Activated B cell treated with CpG ODN at 0.5 μM for 24 hours (primary cell): Measurements from ENCODE around the gene ZHX3. TPM values are rescaled to one million over a fixed set of nuclear protein-coding genes. Genes with fewer than 3 reads are reported as not detected.
A peak's percentile ranks its signal among the peaks of the same experiment; 100 is the strongest.

ENCODE experiments used
- ATAC-seq: fragments of 200-7000 bp; cut with Tn5 transposase; one replicate; pipeline ENCODE4 v1.10.0; 2021; ENCODE audit warnings: low read depth, mild to moderate bottlenecking, moderate library complexity
- CTCF ChIA-PET: fragments of 350-600 bp; sonication (Branson Sonifier 250); formaldehyde crosslinking; loops from one replicate; lab custom pipeline; 2021; ENCODE audit warnings: antibody characterized with exemption; lab: Charles Lee
- POLR2A ChIA-PET: fragments of 350-600 bp; sonication (Branson Sonifier 250); formaldehyde crosslinking; loops from one replicate; lab custom pipeline; 2021; ENCODE audit warnings: antibody characterized with exemption; lab: Charles Lee
- DNase-seq: peaks from one replicate; pipeline ENCODE4 v3.0.0; 2022
- H3K27ac Mint-ChIP-seq: one replicate; pipeline ENCODE4 v1.8.0; 2020; ENCODE audit warnings: mixed read lengths
- H3K27me3 Mint-ChIP-seq: one replicate; pipeline ENCODE4 v1.8.0; 2021; ENCODE audit warnings: mixed read lengths
- H3K36me3 Mint-ChIP-seq: one replicate; pipeline ENCODE4 v1.8.0; 2021; ENCODE audit warnings: low read depth, mixed read lengths
- H3K4me1 Mint-ChIP-seq: one replicate; pipeline ENCODE4 v1.8.0; 2021; ENCODE audit warnings: mixed read lengths
- H3K4me3 Mint-ChIP-seq: one replicate; pipeline ENCODE4 v1.8.0; 2020; ENCODE audit warnings: mild to moderate bottlenecking, mixed read lengths
- H3K9me3 Mint-ChIP-seq: one replicate; pipeline ENCODE4 v1.8.0; 2020; ENCODE audit warnings: mixed read lengths
- intact Hi-C: fragments of 100-400 bp; cut with micrococcal nuclease; formaldehyde crosslinking; loops from one replicate; pipeline ENCODE4 v1.15.1; 2024
- total RNA-seq: library from RNA; stranded (reverse); gene quantifications from 2 replicates; pipeline ENCODE4 v1.2.3, GENCODE V29; 2022
- TF ChIP-seq, protein P1 (sequence below): fragments of 200-600 bp; IDR thresholded peaks from one replicate; pipeline ENCODE4 v1.8.0; 2022; ENCODE audit warnings: antibody characterized with exemption, mild to moderate bottlenecking

ZHX3 gene
- total RNA-seq, 1 donor from 2014 or later: 21.2 TPM

- intact Hi-C loops: no loop called here
- CTCF ChIA-PET: interaction anchor here (9.1 kb wide), 1 partner anchor 173 kb away, joined by 161 read pairs; no protein-coding TSS in a partner anchor
- Mint-ChIP-seq H3K27ac (no peak overlapping the region), H3K36me3 (no peaks in the 10 kb centered on the region), H3K4me1 (peaks cover 6% of the 10 kb centered on the region), H3K9me3 (no peaks in the 10 kb centered on the region), H3K4me3 (no peak overlapping the region), H3K27me3 (no peaks in the 10 kb centered on the region)
- no peak for DNase-seq
- POLR2A ChIA-PET: interaction anchor here (0.7 kb wide), 1 partner anchor 14 kb away, joined by 3 read pairs; no protein-coding TSS in a partner anchor
- ATAC-seq: no peak
- TF ChIP-seq, protein P1, sequence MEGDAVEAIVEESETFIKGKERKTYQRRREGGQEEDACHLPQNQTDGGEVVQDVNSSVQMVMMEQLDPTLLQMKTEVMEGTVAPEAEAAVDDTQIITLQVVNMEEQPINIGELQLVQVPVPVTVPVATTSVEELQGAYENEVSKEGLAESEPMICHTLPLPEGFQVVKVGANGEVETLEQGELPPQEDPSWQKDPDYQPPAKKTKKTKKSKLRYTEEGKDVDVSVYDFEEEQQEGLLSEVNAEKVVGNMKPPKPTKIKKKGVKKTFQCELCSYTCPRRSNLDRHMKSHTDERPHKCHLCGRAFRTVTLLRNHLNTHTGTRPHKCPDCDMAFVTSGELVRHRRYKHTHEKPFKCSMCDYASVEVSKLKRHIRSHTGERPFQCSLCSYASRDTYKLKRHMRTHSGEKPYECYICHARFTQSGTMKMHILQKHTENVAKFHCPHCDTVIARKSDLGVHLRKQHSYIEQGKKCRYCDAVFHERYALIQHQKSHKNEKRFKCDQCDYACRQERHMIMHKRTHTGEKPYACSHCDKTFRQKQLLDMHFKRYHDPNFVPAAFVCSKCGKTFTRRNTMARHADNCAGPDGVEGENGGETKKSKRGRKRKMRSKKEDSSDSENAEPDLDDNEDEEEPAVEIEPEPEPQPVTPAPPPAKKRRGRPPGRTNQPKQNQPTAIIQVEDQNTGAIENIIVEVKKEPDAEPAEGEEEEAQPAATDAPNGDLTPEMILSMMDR: no peak
These were observed 27.6 kb upstream of the ZHX3 start for GRCh38 chr20:41344938-41345728.

DNA sequence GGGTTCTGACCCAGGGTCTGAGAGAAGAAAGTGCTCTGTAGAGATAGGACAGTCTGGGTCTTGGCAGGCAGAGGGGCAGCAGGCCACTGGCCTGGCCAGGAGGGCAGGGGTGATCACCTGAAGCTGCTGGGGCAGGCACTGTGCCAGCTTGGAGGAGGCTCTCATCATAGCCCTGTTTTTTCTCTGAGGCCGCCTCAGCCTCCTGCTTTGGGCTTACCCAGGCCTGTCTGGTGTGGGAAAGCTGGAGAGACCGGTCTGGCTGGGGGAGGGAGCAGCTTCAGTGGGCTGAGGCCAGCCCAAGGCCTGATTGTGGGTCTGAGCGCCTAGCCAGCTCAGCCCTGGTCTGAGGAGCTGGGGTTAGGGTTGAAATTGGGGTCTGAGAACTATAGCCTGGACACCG lies 26.9 kb upstream of the ZHX3 start:
- ChIA-PET CTCF (interaction anchor here (9.1 kb wide), 1 partner anchor 172 kb away, joined by 161 read pairs; no protein-coding TSS in a partner anchor), POLR2A (interaction anchor here (0.7 kb wide), 1 partner anchor 14 kb away, joined by 3 read pairs; no protein-coding TSS in a partner anchor)
- no peak overlapping the region for H3K27ac Mint-ChIP-seq
- DNase-seq (no peak), ATAC-seq (no peak)
- intact Hi-C loops: no loop called here
- H3K27me3 Mint-ChIP-seq: peaks cover 3% of the 10 kb centered on the region
- TF ChIP-seq, protein P1: no peak
- no peak overlapping the region for H3K4me3 Mint-ChIP-seq
- H3K9me3 Mint-ChIP-seq: no peaks in the 10 kb centered on the region
- peaks cover 10% of the 10 kb centered on the region for H3K4me1 Mint-ChIP-seq
- no peaks in the 10 kb centered on the region for H3K36me3 Mint-ChIP-seq

DNA sequence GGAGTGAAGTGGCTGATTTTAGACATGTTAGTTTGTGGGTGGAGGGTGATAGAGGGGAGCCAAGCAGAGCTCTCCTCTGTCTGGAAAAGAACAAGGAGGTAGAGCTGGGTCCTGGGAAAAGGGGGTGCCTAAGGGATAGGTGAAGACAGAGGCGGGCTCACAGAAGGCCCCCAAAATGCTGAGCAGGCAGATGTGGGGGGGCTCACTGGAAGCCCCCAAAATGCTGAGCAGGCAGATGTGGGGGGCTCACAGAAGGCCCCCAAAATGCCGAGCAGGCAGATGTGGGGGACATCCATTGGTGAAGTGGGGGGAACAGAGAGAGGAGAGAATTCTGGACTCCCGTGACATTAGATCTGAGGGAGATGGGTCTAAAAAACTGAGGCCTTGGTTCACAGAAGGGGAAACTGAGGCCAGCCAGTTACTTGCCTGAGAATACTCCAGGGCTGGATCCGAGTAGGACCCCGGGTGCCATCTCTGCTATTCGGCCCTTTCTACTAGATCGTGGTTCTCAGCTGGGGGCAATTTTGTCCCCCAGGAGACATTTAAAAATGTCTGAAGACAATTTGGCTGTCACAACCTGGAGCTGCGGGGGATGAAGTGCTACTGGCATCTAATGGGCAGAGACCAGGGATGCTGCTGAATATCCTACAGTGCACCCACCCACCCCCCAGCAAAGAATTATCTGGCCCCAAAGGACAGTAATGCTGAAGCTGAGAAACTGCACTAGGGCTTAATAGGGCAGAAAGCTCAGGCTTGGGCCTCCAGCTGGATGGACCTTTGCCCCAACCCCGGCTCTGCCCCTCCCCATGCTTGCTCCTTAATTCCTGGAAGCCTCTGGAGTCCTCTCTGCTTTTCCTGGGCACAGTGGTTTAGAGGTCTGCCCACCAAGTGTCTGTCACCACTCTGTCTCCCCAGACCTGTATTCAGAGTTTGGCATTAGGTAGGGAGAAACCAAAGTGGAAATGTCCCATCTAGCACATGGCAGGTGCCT lies 25.2 kb upstream of the ZHX3 start:
- intact Hi-C loops: no loop called here
- Mint-ChIP-seq H3K36me3 (no peaks in the 10 kb centered on the region), H3K4me1 (peaks cover 10% of the 10 kb centered on the region), H3K27me3 (peaks cover 4% of the 10 kb centered on the region), H3K4me3 (no peak overlapping the region), H3K27ac (peak overlapping the region; percentile 32), H3K9me3 (no peaks in the 10 kb centered on the region)
- POLR2A ChIA-PET: interaction anchor here (0.6 kb wide), 2 partner anchors 205 to 373 kb away, joined by 3 to 5 read pairs; no protein-coding TSS in a partner anchor
- TF ChIP-seq, protein P1: no peak
- no peak for DNase-seq
- no peak for ATAC-seq
- CTCF ChIA-PET: interaction anchor here (1.6 to 9.1 kb wide), 2 partner anchors 171 to 208 kb away, joined by 5 to 161 read pairs; no protein-coding TSS in a partner anchor

GRCh38 chr20:41340327-41341055 lies 23.0 kb upstream of the ZHX3 start, which contains the start of gene LPIN3:
Gene LPIN3, plus strand, starts transcription at chr20:41340821. Its CDS starts 4,983 bp downstream, at chr20:41345804.
- peak within 1 kb of the TSS; percentile 41 for H3K27ac Mint-ChIP-seq
- TF ChIP-seq, protein P1: no peak
- intact Hi-C loops: loop anchor here (1.0 to 2.0 kb wide), 7 partner anchors 70 to 372 kb away; no protein-coding TSS in a partner anchor

More at GRCh38 chr20:41340327-41341055, 23.0 kb upstream of the ZHX3 start, which contains the start of gene LPIN3:
- CTCF ChIA-PET: interaction anchor here (1.0 to 9.1 kb wide), 16 partner anchors 10 to 372 kb away, joined by 3 to 161 read pairs (median 5); no protein-coding TSS in a partner anchor
- Mint-ChIP-seq H3K4me1 (peaks cover 10% of the 10 kb centered on the region), H3K9me3 (no peaks in the 10 kb centered on the region), H3K27me3 (peaks cover 4% of the 10 kb centered on the region), H3K4me3 (peak within 1 kb of the TSS; percentile 76), H3K36me3 (no peaks in the 10 kb centered on the region)
- ATAC-seq: peak; percentile 82
- DNase-seq: peak; percentile 41
- POLR2A ChIA-PET: interaction anchor here (1.2 kb wide), 1 partner anchor 167 kb away, joined by 5 read pairs; no protein-coding TSS in a partner anchor
